ENCODE data around the gene VWA3A. TPM values are rescaled to one million over a fixed set of nuclear protein-coding genes. Genes with fewer than 3 reads are reported as not detected.
"Not testable (repeated sequence)": the region's sequence is repeated elsewhere in the genome, so short reads cannot be mapped to it uniquely, and the experiment has no call there.

The VWA3A gene
- total RNA-seq, 1 donor from 2014 or later, result not detected

DNA sequence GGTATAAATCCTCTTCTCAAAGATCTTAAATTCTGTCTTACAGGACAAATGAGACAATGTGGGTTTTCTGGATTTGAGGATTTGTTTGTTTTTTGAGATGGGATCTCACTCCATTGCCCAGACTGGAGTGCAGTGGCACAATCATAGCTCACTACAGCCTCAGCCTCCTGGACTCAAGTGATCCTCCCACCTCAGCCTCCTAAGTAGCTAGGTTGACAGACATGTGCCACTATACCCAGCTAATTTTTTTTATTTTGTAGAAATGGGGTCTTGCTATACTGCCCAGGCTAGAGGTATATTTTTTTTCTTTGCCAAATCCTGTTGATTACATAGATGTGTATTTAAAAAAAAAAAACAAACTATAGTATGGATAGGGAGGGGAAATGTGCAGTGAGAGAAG lies 38.2 kb downstream of the VWA3A start:
- no peaks in the 10 kb centered on the region for H3K4me1 Mint-ChIP-seq
- H3K9me3 Mint-ChIP-seq, result peaks cover 5% of the 10 kb centered on the region
- H3K4me3 Mint-ChIP-seq, result no peak overlapping the region
- intact Hi-C loops (cut with micrococcal nuclease), result no loop called here
- no peak for DNase-seq
- no peaks in the 10 kb centered on the region for H3K36me3 Mint-ChIP-seq (ENCODE audit: low read depth)
- peaks cover 7% of the 10 kb centered on the region for H3K27me3 Mint-ChIP-seq
- H3K27ac Mint-ChIP-seq, result no peak overlapping the region

DNA sequence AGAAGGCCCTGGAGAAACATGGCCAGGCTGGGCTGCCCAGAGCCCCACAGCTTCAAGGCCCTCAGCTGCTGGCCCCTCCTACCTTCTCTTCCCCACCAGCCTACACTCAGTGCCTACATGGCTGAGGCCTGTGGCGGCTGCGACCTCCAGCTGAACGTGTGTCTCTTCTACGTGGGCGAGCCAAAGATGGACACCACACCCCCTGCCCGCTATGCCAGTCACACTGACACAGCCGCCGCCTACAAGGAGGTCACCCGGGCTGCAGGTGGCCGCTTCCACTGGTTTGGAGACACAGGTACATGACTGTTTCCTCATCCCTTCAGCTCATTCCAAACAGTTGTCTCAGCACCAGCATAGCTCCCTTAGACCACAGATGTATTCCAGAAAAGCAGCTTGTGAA lies 40.5 kb downstream of the VWA3A start:
- DNase-seq, result no peak
- H3K9me3 Mint-ChIP-seq, result peaks cover 4% of the 10 kb centered on the region
- H3K4me3 Mint-ChIP-seq, result no peak overlapping the region
- intact Hi-C loops (cut with micrococcal nuclease), result no loop called here
- peaks cover 7% of the 10 kb centered on the region for H3K27me3 Mint-ChIP-seq
- H3K4me1 Mint-ChIP-seq, result no peaks in the 10 kb centered on the region
- H3K27ac Mint-ChIP-seq, result no peak overlapping the region
- no peaks in the 10 kb centered on the region for H3K36me3 Mint-ChIP-seq (ENCODE audit: low read depth)

DNA sequence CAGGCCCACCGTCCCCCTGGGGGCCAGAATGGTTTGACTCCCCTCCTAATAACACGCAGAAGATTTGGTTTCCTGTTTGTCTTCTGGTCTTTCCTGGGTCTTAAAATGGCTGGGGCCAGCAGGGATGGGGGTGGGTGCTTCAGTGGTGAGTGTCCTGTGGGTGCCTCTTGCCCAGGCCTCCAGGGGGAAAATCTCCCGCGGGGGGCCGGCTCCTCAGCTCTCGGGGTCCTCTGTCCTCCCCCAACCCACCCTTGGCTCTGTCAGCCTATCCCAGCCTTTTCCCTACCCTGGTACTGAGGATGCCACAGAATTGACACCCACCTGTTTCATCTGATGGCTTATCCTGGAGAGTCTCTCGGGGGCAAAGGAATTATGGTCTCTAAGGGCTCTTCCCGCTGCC lies 46.1 kb downstream of the VWA3A start:
- Mint-ChIP-seq H3K27me3 (peaks cover 6% of the 10 kb centered on the region), H3K36me3 (ENCODE audit: low read depth) (no peaks in the 10 kb centered on the region), H3K9me3 (no peaks in the 10 kb centered on the region), H3K4me3 (no peak overlapping the region), H3K27ac (no peak overlapping the region), H3K4me1 (no peaks in the 10 kb centered on the region)
- DNase-seq, result no peak
- intact Hi-C loops (cut with micrococcal nuclease), result no loop called here

DNA sequence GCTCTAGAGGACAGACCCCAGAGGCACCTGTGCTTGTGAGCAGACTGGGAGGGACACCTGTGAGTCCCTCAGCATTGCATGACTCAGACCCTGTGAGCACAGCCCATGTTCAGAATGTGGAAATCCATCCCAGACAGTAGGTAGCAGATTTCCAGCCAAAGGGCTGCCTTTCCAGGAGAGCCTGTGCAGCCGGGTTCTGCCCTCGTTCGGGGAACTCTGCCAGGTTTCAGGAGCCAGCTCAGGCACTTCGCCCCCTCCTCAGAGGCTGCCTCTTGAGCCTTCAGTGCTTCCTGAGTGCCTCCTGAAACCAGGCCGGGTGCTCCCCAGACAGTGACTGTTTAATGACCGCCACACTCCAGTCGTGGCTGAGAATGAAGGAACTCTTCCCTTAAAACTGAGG lies 46.7 kb downstream of the VWA3A start:
- intact Hi-C loops (cut with micrococcal nuclease), result no loop called here
- H3K9me3 Mint-ChIP-seq, result no peaks in the 10 kb centered on the region
- DNase-seq, result no peak
- peaks cover 6% of the 10 kb centered on the region for H3K27me3 Mint-ChIP-seq
- no peak overlapping the region for H3K27ac Mint-ChIP-seq
- H3K4me3 Mint-ChIP-seq, result no peak overlapping the region
- no peaks in the 10 kb centered on the region for H3K36me3 Mint-ChIP-seq (ENCODE audit: low read depth)
- no peaks in the 10 kb centered on the region for H3K4me1 Mint-ChIP-seq

DNA sequence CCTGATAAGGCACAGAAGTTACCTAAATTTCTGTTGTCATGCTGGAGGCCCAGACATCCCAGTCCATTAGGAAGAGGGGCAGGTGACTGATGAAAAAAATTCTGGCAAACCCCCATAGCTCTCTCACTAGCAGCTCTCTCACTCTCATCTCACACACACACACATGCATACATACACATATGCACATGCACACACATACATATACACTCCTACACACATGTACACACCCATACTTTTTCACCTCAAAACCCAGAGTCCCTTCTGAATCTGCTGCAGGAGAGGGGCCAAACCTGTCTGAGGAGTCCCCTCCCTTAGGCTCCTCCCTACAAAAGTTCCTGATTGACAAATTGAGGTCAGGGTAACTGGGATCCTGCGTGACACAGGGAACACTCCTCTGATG lies 47.4 kb downstream of the VWA3A start:
- H3K9me3 Mint-ChIP-seq, result no peaks in the 10 kb centered on the region
- H3K27me3 Mint-ChIP-seq, result peaks cover 6% of the 10 kb centered on the region
- no peaks in the 10 kb centered on the region for H3K36me3 Mint-ChIP-seq (ENCODE audit: low read depth)
- intact Hi-C loops (cut with micrococcal nuclease), result no loop called here
- DNase-seq, result no peak
- no peak overlapping the region for H3K4me3 Mint-ChIP-seq
- H3K4me1 Mint-ChIP-seq, result no peaks in the 10 kb centered on the region
- H3K27ac Mint-ChIP-seq, result peak overlapping the region; percentile 46

DNA sequence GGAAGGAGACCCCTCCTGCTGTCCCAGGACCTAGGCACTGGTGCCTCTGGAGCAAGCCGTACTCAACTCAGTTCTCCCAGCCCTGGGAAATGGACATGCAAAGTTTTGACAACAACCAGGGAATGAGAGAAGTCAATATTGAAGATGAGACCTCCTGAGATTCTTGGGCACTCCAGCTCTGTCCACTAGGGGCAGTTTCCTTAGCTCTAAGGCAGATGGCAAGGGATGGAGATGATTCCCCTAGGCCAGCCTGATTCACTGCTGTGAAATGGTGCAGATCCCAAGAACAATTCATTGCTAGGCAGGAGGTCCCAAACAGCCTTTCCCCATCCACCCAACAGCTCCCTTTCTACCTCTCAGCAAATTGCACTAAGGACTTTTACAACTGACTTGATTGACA lies 49.4 kb downstream of the VWA3A start:
- Mint-ChIP-seq H3K4me1 (no peaks in the 10 kb centered on the region), H3K27me3 (peaks cover 9% of the 10 kb centered on the region), H3K9me3 (no peaks in the 10 kb centered on the region), H3K36me3 (ENCODE audit: low read depth) (no peaks in the 10 kb centered on the region), H3K4me3 (no peak overlapping the region), H3K27ac (no peak overlapping the region)
- intact Hi-C loops (cut with micrococcal nuclease), result no loop called here
- DNase-seq, result no peak

DNA sequence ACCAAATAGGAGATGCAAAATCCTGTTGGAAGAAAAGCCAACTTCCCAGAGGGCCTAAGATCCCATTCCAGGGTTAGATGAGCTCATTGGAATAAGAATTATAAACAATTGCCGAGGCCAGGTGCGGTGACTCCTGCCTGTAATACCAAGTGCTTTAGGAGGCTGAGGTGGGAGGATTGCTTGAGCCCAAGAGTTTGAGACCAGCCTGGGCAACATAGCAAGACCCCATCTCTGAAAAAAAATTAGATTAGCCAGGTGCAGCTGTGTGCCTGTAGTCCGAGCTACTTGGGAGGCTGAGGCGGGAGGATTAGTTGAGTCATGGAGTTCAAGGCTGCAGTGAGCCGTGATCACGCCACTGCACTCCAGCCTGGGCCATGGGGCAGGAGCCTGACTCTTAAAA lies 52.2 kb downstream of the VWA3A start:
- no peaks in the 10 kb centered on the region for H3K4me1 Mint-ChIP-seq
- DNase-seq, result no peak
- H3K9me3 Mint-ChIP-seq, result no peaks in the 10 kb centered on the region
- no peaks in the 10 kb centered on the region for H3K36me3 Mint-ChIP-seq (ENCODE audit: low read depth)
- no peak overlapping the region for H3K27ac Mint-ChIP-seq
- peaks cover 7% of the 10 kb centered on the region for H3K27me3 Mint-ChIP-seq
- intact Hi-C loops (cut with micrococcal nuclease), result no loop called here
- no peak overlapping the region for H3K4me3 Mint-ChIP-seq

DNA sequence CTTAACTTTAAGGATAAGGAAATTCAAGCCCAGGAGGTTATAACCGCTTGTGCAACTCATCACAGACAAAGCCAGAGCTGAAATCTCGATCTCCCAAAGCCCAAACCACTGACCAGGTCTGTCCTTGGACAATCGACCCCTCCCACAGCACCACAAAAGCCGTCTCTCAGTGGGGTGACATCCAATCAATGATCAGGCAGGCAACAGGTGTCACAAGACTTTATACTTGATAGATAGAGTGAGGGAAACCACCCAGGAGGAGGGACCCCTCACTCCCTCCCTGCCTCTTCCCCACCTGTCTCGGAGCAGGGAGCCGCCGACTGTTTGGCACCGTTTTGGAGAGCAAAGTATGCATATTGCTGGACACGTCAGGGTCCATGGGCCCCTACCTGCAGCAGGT lies 55.5 kb downstream of the VWA3A start:
- intact Hi-C loops (cut with micrococcal nuclease), result no loop called here
- Mint-ChIP-seq H3K36me3 (ENCODE audit: low read depth) (no peaks in the 10 kb centered on the region), H3K27ac (no peak overlapping the region), H3K9me3 (no peaks in the 10 kb centered on the region), H3K4me1 (no peaks in the 10 kb centered on the region), H3K4me3 (no peak overlapping the region), H3K27me3 (peaks cover 3% of the 10 kb centered on the region)
- DNase-seq, result no peak

DNA sequence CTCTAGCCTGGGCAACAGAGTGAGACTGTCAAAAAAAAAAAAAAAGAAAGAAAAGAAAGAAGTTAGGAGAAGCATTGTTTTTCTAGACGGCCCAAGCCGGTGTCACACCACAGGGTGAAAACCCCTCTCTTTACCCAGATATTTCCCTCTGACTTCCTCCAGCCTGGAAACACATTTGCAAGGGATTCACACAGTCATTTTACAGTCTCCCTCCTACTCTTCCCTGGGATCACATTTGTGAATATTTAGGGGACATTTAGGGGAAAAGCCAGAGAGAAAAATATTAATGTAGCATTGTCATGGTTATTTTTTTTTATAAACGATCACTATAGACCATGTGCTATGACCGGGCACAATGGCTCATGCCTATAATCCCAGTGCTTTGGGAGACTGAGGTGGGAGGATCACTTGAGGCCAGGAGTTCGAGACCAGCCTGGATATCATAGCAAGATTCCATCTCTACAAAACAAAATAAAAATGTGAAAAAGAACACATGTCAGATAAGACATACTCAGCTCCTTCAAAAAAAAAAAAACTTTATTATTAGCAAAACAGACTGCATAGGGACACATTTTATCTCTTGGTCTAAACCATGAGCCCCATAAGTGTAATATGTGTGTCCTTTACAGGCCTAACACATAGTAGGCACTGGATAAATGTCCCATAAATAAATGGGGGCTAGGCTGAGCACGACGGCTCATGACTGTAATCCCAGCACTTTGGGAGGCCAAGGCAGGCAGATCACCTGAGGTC lies 59.1 kb downstream of the VWA3A start:
- Mint-ChIP-seq H3K27me3 (no peaks in the 10 kb centered on the region), H3K4me3 (no peak overlapping the region), H3K9me3 (no peaks in the 10 kb centered on the region), H3K36me3 (ENCODE audit: low read depth) (no peaks in the 10 kb centered on the region), H3K27ac (no peak overlapping the region), H3K4me1 (no peaks in the 10 kb centered on the region)
- DNase-seq, result no peak
- intact Hi-C loops (cut with micrococcal nuclease), result no loop called here

DNA sequence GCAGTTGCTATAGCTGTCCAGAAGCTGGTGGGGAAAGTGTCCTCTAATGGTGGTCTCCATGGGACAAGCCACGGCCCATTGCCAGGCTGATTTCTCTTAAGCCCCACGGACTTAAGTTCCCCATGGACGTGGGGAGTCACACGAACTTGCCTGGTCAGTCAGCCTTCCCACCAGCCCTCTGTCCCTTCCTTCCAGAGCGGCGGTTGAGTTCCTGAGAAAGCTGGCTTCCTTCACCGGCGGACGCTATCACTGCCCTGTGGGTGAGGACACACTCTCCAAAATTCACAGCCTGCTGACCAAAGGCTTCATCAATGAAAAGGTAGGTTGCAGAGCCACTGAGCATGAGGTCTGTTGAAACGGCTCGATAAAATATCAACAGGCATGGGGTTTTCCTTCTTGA lies 60.0 kb downstream of the VWA3A start:
- no peaks in the 10 kb centered on the region for H3K27me3 Mint-ChIP-seq
- DNase-seq, result no peak
- H3K4me3 Mint-ChIP-seq, result no peak overlapping the region
- no peaks in the 10 kb centered on the region for H3K4me1 Mint-ChIP-seq
- no peaks in the 10 kb centered on the region for H3K36me3 Mint-ChIP-seq (ENCODE audit: low read depth)
- H3K9me3 Mint-ChIP-seq, result no peaks in the 10 kb centered on the region
- intact Hi-C loops (cut with micrococcal nuclease), result no loop called here
- no peak overlapping the region for H3K27ac Mint-ChIP-seq

DNA sequence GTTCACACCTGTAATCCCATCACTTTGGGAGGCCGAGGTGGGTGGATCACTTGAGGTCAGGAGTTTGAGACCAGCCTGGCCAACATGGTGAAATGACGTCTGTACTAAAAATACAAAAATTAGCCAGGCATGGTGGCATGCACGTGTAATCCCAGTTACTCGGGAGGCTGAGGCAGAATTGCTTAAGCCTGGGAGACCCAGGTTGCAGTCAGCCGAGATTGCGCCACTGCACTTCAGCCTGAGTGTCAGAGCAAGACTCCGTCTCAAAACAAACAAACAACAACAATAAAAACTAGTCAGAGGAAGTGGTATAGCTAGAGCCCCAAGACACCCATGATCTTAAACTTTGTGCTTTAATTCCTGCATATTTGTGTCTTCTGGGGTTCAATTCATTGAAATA lies 60.7 kb downstream of the VWA3A start:
- H3K27me3 Mint-ChIP-seq; H3K27ac Mint-ChIP-seq; H3K36me3 Mint-ChIP-seq (ENCODE audit: low read depth); H3K4me3 Mint-ChIP-seq; intact Hi-C loops (cut with micrococcal nuclease); H3K9me3 Mint-ChIP-seq; DNase-seq; H3K4me1 Mint-ChIP-seq: not testable (repeated sequence)

DNA sequence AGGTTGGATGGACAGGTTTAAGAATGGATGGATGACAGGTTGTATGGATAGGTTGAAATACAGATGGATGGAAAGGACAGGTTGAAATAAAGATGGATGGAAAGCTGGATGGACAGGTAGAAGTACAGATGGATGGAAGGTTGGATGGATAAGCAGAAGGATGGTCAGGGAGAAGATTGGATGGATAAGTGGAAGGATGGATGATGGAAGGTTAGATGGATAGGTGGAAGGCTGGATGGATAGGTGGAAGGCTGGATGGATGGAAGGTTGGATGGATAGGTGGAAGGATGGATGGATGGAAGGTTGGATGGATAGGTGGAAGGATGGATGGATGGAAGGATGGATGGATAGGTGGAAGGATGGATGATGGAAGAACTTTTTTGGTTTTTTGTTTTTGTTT lies 69.1 kb downstream of the VWA3A start:
- no peaks in the 10 kb centered on the region for H3K4me1 Mint-ChIP-seq
- DNase-seq, result no peak
- intact Hi-C loops (cut with micrococcal nuclease), result no loop called here
- H3K27me3 Mint-ChIP-seq, result peaks cover 25% of the 10 kb centered on the region
- no peak overlapping the region for H3K27ac Mint-ChIP-seq
- H3K4me3 Mint-ChIP-seq, result no peak overlapping the region
- H3K36me3 Mint-ChIP-seq (ENCODE audit: low read depth), result no peaks in the 10 kb centered on the region
- H3K9me3 Mint-ChIP-seq, result peaks cover 4% of the 10 kb centered on the region

DNA sequence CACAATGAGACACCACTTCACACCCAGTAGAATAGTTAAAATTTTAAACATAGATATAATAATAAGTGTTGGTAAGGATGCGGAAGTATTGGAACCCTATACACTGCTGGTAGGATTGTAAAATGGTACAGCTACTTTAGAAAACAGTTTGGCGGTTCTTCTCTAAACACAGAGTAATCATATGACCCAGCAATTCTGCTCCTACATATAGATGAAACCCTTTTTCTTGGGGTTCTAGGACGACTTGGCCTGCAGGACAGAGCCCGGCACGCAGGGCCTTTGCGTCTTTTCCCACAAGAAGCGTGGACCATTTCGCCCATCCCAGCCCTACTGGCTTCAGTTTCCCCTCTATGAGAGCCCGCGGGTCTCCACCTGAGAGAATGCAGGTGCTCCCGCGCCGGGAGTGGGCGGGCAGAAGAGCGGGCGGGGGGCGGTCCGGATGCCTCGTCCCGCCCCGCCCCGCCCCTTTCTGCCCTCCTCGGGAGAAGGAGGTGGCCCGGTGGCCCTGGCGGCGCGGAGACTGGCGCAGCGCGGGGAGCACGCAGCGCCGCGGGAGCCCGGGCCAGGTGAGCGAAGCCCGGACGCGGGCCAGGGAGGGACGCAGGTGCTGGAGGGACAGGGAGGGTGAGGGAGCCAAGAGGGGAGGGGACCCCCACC lies 69.8 kb downstream of the VWA3A start, which contains the start of gene SDR42E2:
Gene SDR42E2 (plus strand): TSS at position 508 of the 657 bp plus-strand sequence. CDS start 3,077 bp downstream, outside the sequence.
- H3K4me3 Mint-ChIP-seq, result no peak within 1 kb of the TSS
- H3K36me3 Mint-ChIP-seq (ENCODE audit: low read depth), result no peaks in the 10 kb centered on the region
- H3K4me1 Mint-ChIP-seq, result no peaks in the 10 kb centered on the region
- DNase-seq, result peak; percentile 67
- H3K9me3 Mint-ChIP-seq, result peaks cover 4% of the 10 kb centered on the region
- intact Hi-C loops (cut with micrococcal nuclease), result no loop called here
- H3K27me3 Mint-ChIP-seq, result peaks cover 25% of the 10 kb centered on the region
- no peak within 1 kb of the TSS for H3K27ac Mint-ChIP-seq

DNA sequence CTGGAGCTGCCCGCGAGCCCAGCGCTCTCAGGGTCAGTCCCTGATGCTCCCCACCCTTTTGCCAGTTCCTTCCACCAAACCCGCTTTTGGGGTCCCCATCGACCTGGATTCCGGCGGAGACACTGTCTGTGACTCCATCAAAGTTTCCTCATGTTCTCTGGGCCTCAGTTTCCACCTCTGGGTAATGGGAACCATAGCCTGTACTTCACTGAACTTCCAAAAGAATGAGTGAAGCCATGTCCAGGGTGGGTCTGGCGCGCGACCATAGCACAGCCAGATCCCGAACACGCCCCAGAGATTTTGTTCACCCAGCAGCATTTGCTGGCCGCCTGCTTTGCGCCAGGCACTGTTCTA lies 70.3 kb downstream of the VWA3A start:
- H3K36me3 Mint-ChIP-seq (ENCODE audit: low read depth), result no peaks in the 10 kb centered on the region
- H3K27ac Mint-ChIP-seq, result no peak overlapping the region
- no peak overlapping the region for H3K4me3 Mint-ChIP-seq
- H3K27me3 Mint-ChIP-seq, result peaks cover 25% of the 10 kb centered on the region
- intact Hi-C loops (cut with micrococcal nuclease), result no loop called here
- DNase-seq, result no peak
- no peaks in the 10 kb centered on the region for H3K4me1 Mint-ChIP-seq
- peaks cover 4% of the 10 kb centered on the region for H3K9me3 Mint-ChIP-seq

DNA sequence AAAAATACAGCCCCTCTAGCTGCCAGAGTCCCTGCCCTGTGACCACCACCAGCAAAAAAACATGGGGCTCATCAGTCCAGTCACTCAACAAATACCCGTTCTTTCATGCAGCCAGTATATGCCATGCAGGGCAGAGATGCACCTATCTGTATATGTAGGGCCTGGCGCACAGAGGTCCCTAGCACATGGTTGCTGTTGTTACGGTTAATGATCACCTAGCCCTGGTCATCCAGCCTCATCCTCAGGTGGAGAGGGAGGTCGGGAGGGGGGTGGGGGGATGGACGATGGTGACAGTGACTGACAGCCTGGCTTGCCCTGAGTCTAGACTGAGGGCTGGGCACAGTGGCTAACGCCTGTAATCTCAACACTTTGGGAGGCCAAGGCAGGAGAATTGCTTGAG lies 71.5 kb downstream of the VWA3A start:
- Mint-ChIP-seq H3K36me3 (ENCODE audit: low read depth) (no peaks in the 10 kb centered on the region), H3K9me3 (peaks cover 4% of the 10 kb centered on the region), H3K4me3 (no peak overlapping the region), H3K4me1 (no peaks in the 10 kb centered on the region), H3K27me3 (peaks cover 24% of the 10 kb centered on the region), H3K27ac (no peak overlapping the region)
- intact Hi-C loops (cut with micrococcal nuclease), result no loop called here
- no peak for DNase-seq

Data from activated CD4-positive, alpha-beta T cell treated with anti-CD3 and anti-CD28 coated beads, Interleukin-2, amount 10 ng/mL, durations not matched to agents 24 days and 14 days (primary cell).